Medulla oblongata (tissue), 1 donor: Measurements from ENCODE around the gene RAB3B.

Experiments
- DNase-seq: peaks from one replicate; pipeline ENCODE4 v3.0.0-alpha.2; 2015; ENCODE audit errors: extremely low spot score

The RAB3B gene

DNA sequence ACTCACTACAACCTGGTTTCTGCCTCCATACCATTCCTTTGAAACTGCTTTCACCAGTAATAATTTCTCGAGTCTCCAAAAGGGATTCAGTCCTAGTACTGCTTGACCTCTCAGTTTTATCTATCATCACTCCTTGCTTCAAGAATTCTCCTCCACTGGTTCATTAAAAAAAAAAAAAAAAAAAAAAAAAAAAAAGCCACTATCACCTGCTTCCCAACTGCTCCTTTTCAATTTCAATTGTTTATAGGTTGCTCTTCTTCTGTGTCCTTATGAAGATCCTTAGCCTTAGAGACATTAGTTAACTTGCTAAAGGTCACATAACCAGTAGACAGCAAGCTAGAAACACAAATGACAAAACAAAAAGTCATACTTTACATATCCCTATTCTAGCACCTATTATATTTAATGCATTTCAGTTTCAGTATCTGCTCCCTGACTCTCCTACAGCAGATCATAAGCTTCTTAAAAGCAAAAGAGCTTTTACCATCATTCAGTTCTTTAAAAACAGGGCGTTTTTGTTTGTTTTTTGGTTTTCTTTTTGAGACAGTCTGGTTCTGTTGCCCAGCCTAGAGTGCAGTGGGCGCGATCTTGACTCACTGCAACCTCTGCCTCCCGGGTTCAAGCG lies 119.0 kb downstream of the RAB3B start:
- DNase-seq: no peak

DNA sequence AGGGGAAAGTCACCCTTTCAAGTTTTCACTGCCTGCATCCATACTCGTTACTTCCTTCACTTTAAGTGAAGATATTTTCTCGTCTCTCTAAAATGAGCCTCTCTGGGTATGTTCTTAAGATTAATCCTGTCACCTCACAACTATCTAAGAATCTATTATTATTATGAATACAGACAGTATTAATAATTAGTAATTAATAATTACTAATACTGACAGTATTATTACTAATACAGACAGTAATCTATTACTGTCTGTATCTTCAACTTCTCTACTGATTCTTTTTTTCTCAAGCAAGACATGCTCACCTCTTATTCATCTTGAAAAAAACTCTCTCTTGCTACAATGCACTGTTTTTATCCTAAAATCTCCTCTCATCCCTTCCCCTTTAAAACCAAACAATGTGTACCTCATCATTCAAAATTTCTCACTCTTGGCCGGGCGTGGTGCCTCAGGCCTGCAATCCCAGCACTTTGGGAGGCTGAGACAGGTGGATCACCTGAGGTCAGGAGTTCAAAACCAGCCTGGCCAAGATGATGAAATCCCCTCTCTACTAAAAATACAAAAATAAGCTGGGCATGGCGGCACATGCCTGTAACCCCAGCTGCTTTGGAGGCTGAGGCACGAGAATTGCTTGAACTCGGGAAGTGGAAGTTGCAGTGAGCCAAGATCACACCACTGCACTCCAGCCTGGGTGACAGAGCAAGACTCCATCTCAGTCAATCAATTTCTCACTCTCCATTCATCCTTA lies 119.7 kb downstream of the RAB3B start:
- no peak for DNase-seq

DNA sequence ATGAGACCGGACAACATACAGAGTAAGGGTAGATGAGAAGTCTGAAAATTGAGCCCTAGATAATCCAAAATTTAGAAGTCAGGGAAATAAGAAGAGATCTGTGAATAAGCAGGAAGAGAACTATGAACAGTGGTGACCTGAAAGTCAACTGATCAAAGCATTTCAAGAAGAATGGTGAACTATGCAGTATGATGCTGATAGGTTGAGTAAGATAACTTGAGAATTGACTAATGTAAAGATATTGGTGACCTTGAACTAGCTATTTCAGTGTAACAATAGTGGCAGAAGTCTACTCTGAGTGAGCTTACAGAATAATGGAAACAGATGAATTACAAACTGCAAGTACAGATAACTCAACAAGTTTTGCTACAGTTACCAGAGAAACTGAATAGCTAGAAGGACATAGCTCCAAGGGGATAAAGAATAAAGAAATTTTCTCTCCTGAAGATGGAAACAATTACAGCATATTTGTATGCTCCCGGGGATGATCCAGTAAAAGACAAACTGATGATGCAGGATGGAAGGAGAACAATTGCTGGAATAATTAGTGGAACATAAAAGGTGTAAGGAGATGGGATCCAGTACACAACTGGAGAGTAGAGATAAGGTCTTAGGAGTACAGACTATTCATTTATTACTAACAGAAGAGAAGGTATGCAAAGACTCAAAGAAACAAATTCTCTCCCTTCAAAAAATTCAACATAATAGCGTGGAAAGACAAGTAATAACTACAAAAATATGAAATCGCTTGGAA lies 122.8 kb downstream of the RAB3B start:
- DNase-seq: no peak

DNA sequence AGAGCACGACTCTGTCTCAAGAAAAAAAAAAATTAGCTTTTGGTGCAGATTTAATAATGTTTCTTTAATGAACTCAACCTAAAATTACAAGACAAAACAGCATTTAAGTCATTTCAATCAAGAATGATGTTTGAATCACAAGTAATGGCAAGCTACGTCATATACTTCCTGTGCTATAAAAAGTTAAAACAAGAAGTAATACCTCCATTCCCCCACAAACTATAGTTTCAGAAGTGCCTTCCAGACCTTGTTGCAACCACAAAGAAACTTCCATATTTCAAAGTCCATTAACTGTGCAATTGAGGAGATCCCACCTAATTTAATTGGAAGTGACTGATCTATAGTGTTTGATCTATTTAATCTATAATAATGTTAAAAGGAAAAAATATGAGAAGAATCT lies 127.1 kb downstream of the RAB3B start:
- no peak for DNase-seq

DNA sequence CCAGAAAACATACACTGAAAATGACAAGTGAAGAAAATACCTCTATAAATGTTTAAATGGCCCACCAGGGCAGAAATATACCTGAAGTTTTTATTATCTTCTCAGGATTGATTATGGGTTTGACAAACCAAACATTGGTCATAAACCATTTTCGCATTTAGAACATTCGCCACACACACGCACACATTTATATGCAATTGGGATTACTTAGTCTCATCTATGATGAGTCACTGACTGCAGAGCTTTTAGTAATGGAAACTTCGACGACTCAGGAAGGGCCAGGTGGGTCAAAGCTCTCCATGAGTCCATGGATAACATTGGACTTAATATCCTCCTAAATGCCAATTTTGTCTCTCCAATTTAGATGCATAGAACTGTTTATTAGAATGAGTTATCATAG lies 128.8 kb downstream of the RAB3B start:
- DNase-seq: no peak

DNA sequence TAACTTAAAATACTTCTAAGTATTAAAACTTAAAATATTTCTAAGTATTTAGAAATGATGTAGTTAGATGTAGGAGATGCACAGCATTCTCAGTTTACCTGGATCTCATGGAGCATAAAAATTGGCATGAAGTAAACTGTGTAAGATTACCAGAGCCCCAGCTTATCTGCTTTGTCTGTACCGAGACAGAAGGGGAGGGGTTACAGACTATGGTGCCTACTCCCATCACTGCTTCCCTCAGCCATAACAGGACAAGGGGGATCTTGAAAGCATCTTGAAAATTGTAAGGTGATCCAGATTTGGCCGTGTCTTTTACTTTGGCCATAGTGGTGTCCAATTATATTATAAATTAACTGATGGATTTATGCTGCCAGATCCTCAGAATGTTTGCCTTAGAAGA lies 130.8 kb downstream of the RAB3B start:
- no peak for DNase-seq

DNA sequence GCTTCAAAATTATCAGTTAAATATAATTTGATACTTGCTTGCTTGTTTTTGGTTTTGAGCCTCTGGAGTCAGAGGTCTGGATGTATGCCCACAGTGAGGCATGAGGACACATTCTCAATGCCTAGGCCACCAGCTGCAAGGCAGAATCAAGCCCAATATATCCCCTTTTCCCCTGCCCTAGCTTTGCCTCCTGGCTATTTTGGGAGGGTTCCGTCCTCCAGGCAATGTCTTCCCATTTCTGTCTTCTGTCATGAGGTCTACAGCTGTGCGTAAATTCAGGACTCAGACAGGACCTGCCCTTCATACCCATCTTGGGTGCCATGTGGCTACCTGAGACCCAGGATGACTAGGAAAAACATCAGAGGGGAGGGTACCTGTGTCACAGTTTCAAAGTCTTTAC lies 131.2 kb downstream of the RAB3B start:
- DNase-seq: no peak

DNA sequence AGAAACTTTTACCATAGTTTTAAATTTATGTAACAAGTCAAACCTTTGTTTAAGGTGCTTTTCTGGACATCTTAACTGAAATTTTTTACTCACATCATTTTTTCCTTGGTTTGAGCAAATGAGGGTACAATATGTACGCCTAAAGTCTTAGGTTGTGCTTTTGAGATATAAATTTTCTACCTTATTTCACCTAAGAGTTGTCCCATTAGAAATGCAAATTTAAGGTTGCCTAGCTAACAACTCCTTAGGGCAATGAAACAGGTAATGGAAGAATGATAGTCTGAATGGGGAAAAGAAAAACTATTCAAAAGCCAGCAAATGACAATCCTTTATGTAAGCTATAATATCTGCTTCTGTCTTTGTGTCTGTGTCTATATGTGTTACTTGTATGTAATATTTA lies 131.6 kb downstream of the RAB3B start:
- no peak for DNase-seq
